Lower leg skin (tissue), 3 donors: ENCODE measurements around the gene SORCS2.

Experiments used
- POLR2A ChIP-seq, 2 donors: fragments of 450-650 bp; IDR thresholded peaks; one replicate each; pipeline ENCODE4 v1.6.1; 2016 to 2017; ENCODE audit warnings: antibody characterized with exemption in 2 of 2, mild to moderate bottlenecking in 1 of 2, moderate library complexity in 1 of 2
- TF ChIP-seq, protein P1 (sequence below), 3 donors: fragments of 450-650 bp; IDR thresholded peaks; one replicate each; pipeline ENCODE4 v1.5.1; 2016; ENCODE audit warnings: antibody characterized with exemption in 3 of 3, mild to moderate bottlenecking in 3 of 3, moderate library complexity in 2 of 3

DNA sequence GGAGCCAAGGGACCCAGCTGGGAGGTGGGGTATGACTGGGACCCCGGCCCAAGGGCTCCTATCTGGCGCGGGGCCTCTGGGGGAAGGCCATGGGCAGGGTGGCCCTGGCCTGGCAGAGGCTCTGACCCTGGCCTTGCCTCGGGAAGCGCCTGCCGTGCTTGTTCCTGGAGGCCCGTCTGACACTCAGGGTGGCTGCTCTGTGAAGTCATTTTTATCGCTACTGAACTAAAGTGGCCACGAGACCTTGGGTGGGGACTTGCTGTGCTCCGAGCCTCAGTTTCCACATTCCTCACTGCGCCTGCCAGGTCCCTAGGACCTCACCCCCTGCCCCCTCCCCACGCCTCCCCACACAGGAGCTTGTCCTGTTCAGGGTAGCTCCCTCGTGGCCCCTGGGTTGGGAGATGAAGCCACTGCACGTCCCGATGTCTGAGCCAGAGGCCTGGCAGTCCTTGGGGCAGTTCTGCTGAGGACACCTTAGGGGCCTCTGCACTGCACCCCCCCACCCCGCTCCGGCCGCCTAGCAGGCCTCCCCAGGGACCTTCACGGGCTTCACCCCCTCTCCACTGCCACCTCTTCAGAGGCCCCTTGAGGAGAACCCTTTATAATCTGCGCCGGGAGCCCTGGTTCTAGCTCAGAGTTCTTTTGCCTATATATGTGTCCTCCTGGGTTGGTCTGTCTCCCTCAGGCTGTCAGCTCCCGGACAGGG lies 639 bp upstream of the SORCS2 start:
- no peak for TF ChIP-seq POLR2A (IDR thresholded peaks at IDR 0.05)
- TF ChIP-seq, protein P1, sequence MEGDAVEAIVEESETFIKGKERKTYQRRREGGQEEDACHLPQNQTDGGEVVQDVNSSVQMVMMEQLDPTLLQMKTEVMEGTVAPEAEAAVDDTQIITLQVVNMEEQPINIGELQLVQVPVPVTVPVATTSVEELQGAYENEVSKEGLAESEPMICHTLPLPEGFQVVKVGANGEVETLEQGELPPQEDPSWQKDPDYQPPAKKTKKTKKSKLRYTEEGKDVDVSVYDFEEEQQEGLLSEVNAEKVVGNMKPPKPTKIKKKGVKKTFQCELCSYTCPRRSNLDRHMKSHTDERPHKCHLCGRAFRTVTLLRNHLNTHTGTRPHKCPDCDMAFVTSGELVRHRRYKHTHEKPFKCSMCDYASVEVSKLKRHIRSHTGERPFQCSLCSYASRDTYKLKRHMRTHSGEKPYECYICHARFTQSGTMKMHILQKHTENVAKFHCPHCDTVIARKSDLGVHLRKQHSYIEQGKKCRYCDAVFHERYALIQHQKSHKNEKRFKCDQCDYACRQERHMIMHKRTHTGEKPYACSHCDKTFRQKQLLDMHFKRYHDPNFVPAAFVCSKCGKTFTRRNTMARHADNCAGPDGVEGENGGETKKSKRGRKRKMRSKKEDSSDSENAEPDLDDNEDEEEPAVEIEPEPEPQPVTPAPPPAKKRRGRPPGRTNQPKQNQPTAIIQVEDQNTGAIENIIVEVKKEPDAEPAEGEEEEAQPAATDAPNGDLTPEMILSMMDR (IDR thresholded peaks at IDR 0.05), result no peak
